VCaP (cell line): ENCODE results near the gene ZBTB7C.

Source experiments
- H3K27ac ChIP-seq: fragments of 450-650 bp; 2 replicates; pipeline ENCODE4 v1.5.1; 2017
- CTCF ChIP-seq: fragments of 450-650 bp; conservative IDR thresholded peaks from 2 replicates; pipeline ENCODE4 v1.5.1; 2017; ENCODE audit warnings: mild to moderate bottlenecking, moderate library complexity

The ZBTB7C gene

GRCh38 chr18:48256848-48257247 lies 152.3 kb downstream of the ZBTB7C start:
- no peak overlapping the region for H3K27ac ChIP-seq
- no peak for TF ChIP-seq CTCF

GRCh38 chr18:48254077-48254602 lies 155.0 kb downstream of the ZBTB7C start:
- TF ChIP-seq CTCF = no peak
- H3K27ac ChIP-seq = no peak overlapping the region

- TF ChIP-seq CTCF = no peak
- no peak overlapping the region for H3K27ac ChIP-seq
Measured at GRCh38 chr18:48252525-48252924, 156.7 kb downstream of the ZBTB7C start.

- TF ChIP-seq CTCF = no peak
- H3K27ac ChIP-seq = no peak overlapping the region
Measured at GRCh38 chr18:48250918-48251317, 158.3 kb downstream of the ZBTB7C start.

- TF ChIP-seq CTCF = no peak
- no peak overlapping the region for H3K27ac ChIP-seq
Measured at GRCh38 chr18:48250362-48250907, 158.7 kb downstream of the ZBTB7C start.

- TF ChIP-seq CTCF = no peak
- H3K27ac ChIP-seq = no peak overlapping the region; the same call in 1 of the 2 replicates
Measured at GRCh38 chr18:48249854-48250253, 159.3 kb downstream of the ZBTB7C start.

GRCh38 chr18:48244530-48244929 lies 164.7 kb downstream of the ZBTB7C start:
- no peak for TF ChIP-seq CTCF
- H3K27ac ChIP-seq = no peak overlapping the region
